Left lung (tissue), 10 donors: ENCODE data around the gene DKK3. TPM values are rescaled to one million over a fixed set of nuclear protein-coding genes. Genes with fewer than 3 reads are reported as not detected.

Experiments
- ATAC-seq: fragments of 200-7000 bp; cut with Tn5 transposase; one replicate; pipeline ENCODE4 v1.9.1; 2020; ENCODE audit warnings: moderate library complexity
- DNase-seq, 4 donors: peaks; one replicate each; pipeline ENCODE4 v3.0.0-alpha.2; 2013 to 2020
- H3K27ac ChIP-seq, 2 donors: fragments of 200-600 bp; sonication (generic) in 1 of 2; one replicate each; pipeline versions ENCODE4 v1.5.0 to v1.8.0; 2020 to 2021
- H3K27me3 ChIP-seq, 2 donors: fragments of 200-600 bp; sonication (generic) in 1 of 2; one replicate each; pipeline versions ENCODE4 v1.5.0 to v1.8.0; 2020 to 2021
- H3K36me3 ChIP-seq, 2 donors: fragments of 200-600 bp; sonication (generic) in 1 of 2; one replicate each; pipeline versions ENCODE4 v1.5.0 to v1.8.0; 2020 to 2021
- H3K4me1 ChIP-seq, 2 donors: fragments of 200-600 bp; one replicate each; pipeline ENCODE4 v1.8.0; 2021
- H3K4me3 ChIP-seq, 2 donors: fragments of 200-600 bp; sonication (generic) in 1 of 2; one replicate each; pipeline versions ENCODE4 v1.5.0 to v1.8.0; 2020 to 2021; ENCODE audit warnings: mild to moderate bottlenecking in 1 of 2
- H3K9me3 ChIP-seq, 2 donors: fragments of 200-600 bp; sonication (generic) in 1 of 2; one replicate each; pipeline versions ENCODE4 v1.5.0 to v1.8.0; 2020 to 2021
- intact Hi-C, 2 donors: fragments of 100-400 bp; cut with DNase I; formaldehyde crosslinking; loops; one replicate each; pipeline versions ENCODE4 v1.11.2 to v1.14.2; 2022
- polyA plus RNA-seq, 6 donors: library from polyadenylated mRNA; unstranded; fragments of 120-200 nt; gene quantifications; one replicate each; pipeline ENCODE4 v1.2.1, GENCODE V29; 2013; ENCODE audit not compliant: insufficient read length in 6 of 6
- total RNA-seq, 2 donors: library from RNA; stranded (reverse); fragmentation: NEBNext Ultra II Directional; extraction: Animal tissue kit (Norgen Biotek cat#: 25700); gene quantifications; one replicate each; pipeline ENCODE4 v1.2.1, GENCODE V29; 2021
- TF ChIP-seq, protein P1 (sequence below), 2 donors: fragments of 200-600 bp; sonication (generic) in 1 of 2; IDR thresholded peaks; one replicate each; pipeline versions ENCODE4 v1.5.0 to v1.8.0; 2021; ENCODE audit warnings: antibody characterized with exemption in 2 of 2
- donor health status: DM: no; HTN: yes; CAD: no.
- donor health status: DM: no; HTN: no; CAD: no.

The DKK3 gene
- total and polyA plus RNA-seq, 8 donors: 122 to 198 (median 167) TPM

DNA sequence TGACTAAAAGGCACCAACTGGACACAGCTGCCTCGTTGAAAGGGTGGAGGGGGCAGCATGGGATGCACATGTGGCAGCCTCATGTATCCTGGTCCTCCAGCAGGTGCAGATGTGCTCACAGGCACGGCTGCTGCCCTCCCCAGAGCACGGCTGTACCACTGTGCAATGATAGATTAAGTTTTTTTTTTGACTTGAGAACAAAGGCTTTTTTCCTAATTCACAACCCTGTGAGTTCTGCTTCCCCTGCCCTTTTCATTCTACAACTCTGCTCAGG, 11.4 kb downstream of the DKK3 start:
- ATAC-seq: no peak

DNA sequence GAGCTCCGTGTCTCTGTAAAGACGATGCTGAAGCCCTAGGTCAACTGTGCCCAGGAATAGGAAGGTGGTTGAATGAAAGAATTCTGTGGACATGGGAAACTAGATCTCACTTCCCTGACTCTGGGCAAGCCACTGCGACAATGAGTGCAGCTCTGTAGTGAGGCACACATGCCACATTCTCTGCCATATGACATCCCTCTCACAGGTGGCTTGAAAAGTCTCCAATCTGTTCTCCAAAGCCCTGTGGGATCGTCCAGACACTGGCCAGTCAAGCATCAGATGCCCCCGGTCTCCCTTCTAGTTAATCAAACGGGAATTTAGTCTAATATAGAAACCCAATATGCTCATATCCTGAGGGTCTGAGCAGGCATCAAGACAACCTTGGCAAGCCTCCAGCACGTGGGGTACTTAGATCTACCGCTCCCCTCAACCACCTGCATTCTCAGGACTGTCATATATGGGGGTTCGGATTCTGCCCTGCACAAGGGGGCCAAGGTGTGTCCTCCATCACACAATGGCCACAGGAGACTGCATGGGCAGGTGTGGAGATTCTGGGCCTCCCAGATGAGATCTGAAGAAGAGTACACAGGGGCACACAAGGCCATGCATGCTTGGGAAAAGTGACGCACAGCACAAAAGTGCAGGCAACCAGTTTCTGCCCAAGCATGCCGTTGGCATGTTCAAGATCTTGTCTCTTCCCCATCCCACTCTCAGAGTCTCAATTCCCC, 11.9 kb downstream of the DKK3 start:
- ATAC-seq (no peak), DNase-seq (no peak)

More for the DNA sequence above, 11.4 kb downstream of the DKK3 start:
- Histone ChIP-seq H3K27ac (no peak overlapping the region), H3K36me3 (no peaks in the 10 kb centered on the region), H3K9me3 (no peaks in the 10 kb centered on the region), H3K4me3 (no peak overlapping the region), H3K27me3 (no peaks in the 10 kb centered on the region), H3K4me1 (peaks cover 0 to 2% of the 10 kb centered on the region in 2 donors)
- DNase-seq: no peak
- TF ChIP-seq, protein P1, sequence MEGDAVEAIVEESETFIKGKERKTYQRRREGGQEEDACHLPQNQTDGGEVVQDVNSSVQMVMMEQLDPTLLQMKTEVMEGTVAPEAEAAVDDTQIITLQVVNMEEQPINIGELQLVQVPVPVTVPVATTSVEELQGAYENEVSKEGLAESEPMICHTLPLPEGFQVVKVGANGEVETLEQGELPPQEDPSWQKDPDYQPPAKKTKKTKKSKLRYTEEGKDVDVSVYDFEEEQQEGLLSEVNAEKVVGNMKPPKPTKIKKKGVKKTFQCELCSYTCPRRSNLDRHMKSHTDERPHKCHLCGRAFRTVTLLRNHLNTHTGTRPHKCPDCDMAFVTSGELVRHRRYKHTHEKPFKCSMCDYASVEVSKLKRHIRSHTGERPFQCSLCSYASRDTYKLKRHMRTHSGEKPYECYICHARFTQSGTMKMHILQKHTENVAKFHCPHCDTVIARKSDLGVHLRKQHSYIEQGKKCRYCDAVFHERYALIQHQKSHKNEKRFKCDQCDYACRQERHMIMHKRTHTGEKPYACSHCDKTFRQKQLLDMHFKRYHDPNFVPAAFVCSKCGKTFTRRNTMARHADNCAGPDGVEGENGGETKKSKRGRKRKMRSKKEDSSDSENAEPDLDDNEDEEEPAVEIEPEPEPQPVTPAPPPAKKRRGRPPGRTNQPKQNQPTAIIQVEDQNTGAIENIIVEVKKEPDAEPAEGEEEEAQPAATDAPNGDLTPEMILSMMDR (IDR thresholded peaks at IDR 0.05): no peak
- intact Hi-C loops: no loop called here

DNA sequence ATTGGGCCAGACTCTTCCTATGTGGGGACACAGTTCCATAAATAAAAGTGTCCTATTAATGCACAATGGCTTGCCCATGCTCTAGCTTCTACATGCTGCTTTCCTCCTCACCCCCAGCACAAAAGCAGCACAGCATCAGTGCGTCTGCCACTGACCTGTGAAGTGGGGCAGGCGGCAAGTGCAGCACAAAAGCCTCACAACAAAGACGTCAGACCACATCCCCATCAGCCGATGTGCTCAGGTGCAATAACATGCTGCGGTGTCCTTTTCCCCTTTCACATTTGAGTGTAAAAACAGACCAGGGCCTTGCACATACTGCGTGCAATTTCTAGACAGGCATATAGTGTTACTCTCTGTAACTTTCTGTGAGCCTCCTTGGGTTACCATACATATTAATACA, 12.8 kb downstream of the DKK3 start:
- no peaks in the 10 kb centered on the region for H3K27me3 ChIP-seq
- intact Hi-C loops: no loop called here
- no peak for ATAC-seq
- no peak overlapping the region for H3K4me3 ChIP-seq
- peaks cover 0 to 2% of the 10 kb centered on the region in 2 donors for H3K4me1 ChIP-seq
- no peak for DNase-seq
- no peak overlapping the region for H3K27ac ChIP-seq
- TF ChIP-seq, protein P1 (IDR thresholded peaks at IDR 0.05): no peak
- H3K9me3 ChIP-seq: no peaks in the 10 kb centered on the region
- H3K36me3 ChIP-seq: no peaks in the 10 kb centered on the region

More for the DNA sequence above, 11.9 kb downstream of the DKK3 start:
- TF ChIP-seq, protein P1 (IDR thresholded peaks at IDR 0.05): no peak
- Histone ChIP-seq H3K36me3 (no peaks in the 10 kb centered on the region), H3K9me3 (no peaks in the 10 kb centered on the region), H3K4me1 (peaks cover 0 to 2% of the 10 kb centered on the region in 2 donors), H3K4me3 (no peak overlapping the region), H3K27ac (no peak overlapping the region), H3K27me3 (no peaks in the 10 kb centered on the region)
- intact Hi-C loops: no loop called here

DNA sequence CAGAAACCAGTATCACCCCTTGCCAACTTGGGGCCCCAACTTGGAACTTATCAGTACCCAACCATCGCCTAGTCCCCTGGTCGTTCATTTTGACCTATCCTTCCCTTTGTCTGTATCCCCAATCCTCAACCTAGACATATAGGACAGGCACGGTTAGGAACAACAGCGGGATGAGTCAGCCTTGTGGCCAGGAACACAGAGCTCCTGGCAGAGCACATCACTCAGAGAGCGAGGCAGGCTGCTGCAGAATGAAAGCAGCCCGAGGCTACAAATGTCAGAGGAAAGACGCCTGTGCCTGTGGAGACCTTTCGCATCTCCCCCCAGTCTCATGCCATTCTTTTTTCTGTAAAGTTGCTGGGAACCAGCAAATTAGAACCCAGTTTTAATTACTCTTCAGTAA, 14.6 kb downstream of the DKK3 start:
- TF ChIP-seq, protein P1 (IDR thresholded peaks at IDR 0.05): no peak
- no peaks in the 10 kb centered on the region for H3K36me3 ChIP-seq
- ATAC-seq (peak; percentile 41), DNase-seq (no peak)
- peaks cover 0 to 2% of the 10 kb centered on the region in 2 donors for H3K4me1 ChIP-seq
- no peak overlapping the region for H3K27ac ChIP-seq
- no peak overlapping the region for H3K4me3 ChIP-seq
- no peaks in the 10 kb centered on the region for H3K27me3 ChIP-seq
- H3K9me3 ChIP-seq: no peaks in the 10 kb centered on the region
- intact Hi-C loops: no loop called here

DNA sequence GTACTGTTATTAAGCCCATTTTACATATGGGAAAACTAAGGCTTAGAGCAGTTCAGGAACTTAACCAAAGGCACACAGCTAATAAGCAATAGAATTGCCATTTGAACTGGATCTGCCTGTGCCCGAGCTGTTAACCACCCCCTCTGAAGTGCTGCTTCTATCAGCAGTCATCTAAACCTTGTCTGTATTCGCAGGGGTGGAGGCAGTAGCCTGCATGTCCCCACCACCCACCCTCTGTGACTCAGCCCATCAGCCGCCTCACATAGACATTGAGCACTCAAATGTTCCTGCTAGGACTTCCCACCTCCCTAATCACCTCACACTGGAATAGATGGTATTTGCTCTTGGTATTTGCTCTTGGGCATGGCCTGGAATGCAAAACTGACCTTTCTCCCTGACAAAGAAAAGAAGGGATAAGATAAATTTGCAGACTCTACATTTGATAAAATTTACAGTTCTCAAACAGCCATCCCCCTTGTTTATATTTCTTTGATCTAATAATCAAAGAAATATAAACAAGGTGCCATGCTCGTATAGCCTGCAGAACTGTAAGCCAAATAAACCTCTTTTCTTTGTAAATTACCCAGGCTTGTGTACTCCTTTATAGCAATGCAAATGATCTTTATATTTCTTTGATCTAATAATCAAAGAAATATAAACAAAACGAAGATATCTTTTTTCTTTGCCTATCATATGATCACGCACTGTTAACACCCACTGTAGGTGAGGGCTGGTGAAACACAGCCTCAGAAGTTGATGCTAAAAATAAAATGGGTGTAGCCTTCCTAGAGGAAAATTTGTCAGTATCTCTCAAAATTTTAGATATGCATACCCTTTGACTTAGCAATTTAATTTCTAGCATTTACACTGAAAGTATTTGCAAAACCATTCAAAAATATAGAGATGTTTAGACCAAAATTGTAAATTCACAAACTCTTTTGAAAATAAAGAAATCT, 15.9 kb downstream of the DKK3 start:
- ATAC-seq: peak; percentile 84
- H3K27ac ChIP-seq: no peak overlapping the region
- intact Hi-C loops: no loop called here

More for the DNA sequence above, 15.9 kb downstream of the DKK3 start:
- no peaks in the 10 kb centered on the region for H3K36me3 ChIP-seq
- H3K4me1 ChIP-seq: peaks cover 0 to 6% of the 10 kb centered on the region in 2 donors
- DNase-seq: no peak
- TF ChIP-seq, protein P1 (IDR thresholded peaks at IDR 0.05): no peak
- H3K9me3 ChIP-seq: no peaks in the 10 kb centered on the region
- no peak overlapping the region for H3K4me3 ChIP-seq
- H3K27me3 ChIP-seq: no peaks in the 10 kb centered on the region
